GM23338 (cell line): ENCODE data around the gene SOAT2. TPM values are rescaled to one million over a fixed set of nuclear protein-coding genes. Genes with fewer than 3 reads are reported as not detected.

Experiments used
- ATAC-seq: fragments of 200-7000 bp; cut with Tn5 transposase; 3 replicates; pipeline ENCODE4 v1.9.1; 2020
- DNase-seq: peaks from one replicate; pipeline ENCODE4 v3.0.0-alpha.2; 2015; ENCODE audit warnings: low spot score
- H2AFZ ChIP-seq: fragments of 200-600 bp; sonication (generic); 2 replicates; pipeline ENCODE4 v1.8.0; 2016; ENCODE audit warnings: antibody characterized with exemption, mild to moderate bottlenecking, moderate library complexity
- H3F3A ChIP-seq: fragments of 200-600 bp; sonication (generic); replicated peaks from 2 replicates; pipeline ENCODE4 v1.8.0; 2017; ENCODE audit warnings: antibody characterized with exemption, mixed run types, low read depth
- H3K27ac ChIP-seq: fragments of 200-600 bp; sonication (generic); 2 replicates; pipeline ENCODE4 v1.6.1; 2016; ENCODE audit warnings: low read depth
- H3K27me3 ChIP-seq: fragments of 200-600 bp; sonication (generic); 2 replicates; pipeline ENCODE4 v1.8.0; 2016; ENCODE audit warnings: mild to moderate bottlenecking, mixed run types, moderate library complexity; ENCODE audit not compliant: insufficient read depth
- H3K36me3 ChIP-seq: fragments of 200-600 bp; sonication (generic); 2 replicates; pipeline ENCODE4 v1.8.0; 2016; ENCODE audit warnings: mild to moderate bottlenecking; ENCODE audit not compliant: insufficient read depth
- H3K4me1 ChIP-seq: fragments of 200-600 bp; sonication (generic); 2 replicates; pipeline ENCODE4 v1.8.0; 2016; ENCODE audit warnings: mild to moderate bottlenecking, moderate library complexity; ENCODE audit not compliant: insufficient read depth
- H3K4me2 ChIP-seq: fragments of 200-600 bp; sonication (generic); 2 replicates; pipeline ENCODE4 v1.7.1; 2017; ENCODE audit warnings: mixed run types
- H3K4me3 ChIP-seq: fragments of 200-600 bp; sonication (generic); 2 replicates; pipeline ENCODE4 v1.6.1; 2016; ENCODE audit warnings: mixed run types
- H3K79me2 ChIP-seq: fragments of 200-600 bp; sonication (generic); replicated peaks from 2 replicates; pipeline ENCODE4 v1.8.0; 2017; ENCODE audit warnings: mild to moderate bottlenecking; ENCODE audit not compliant: insufficient read depth
- H3K9me2 ChIP-seq: fragments of 200-600 bp; sonication (generic); 2 replicates; pipeline ENCODE4 v1.8.0; 2017; ENCODE audit not compliant: insufficient read depth
- H4K20me1 ChIP-seq: fragments of 200-600 bp; sonication (generic); replicated peaks from 2 replicates; pipeline ENCODE4 v1.8.0; 2017; ENCODE audit warnings: mild to moderate bottlenecking; ENCODE audit not compliant: insufficient read depth
- H3K27ac Mint-ChIP-seq: 2 replicates; pipeline ENCODE4 v1.8.0; 2020; ENCODE audit warnings: inconsistent platforms, mild to moderate bottlenecking, moderate library complexity, mixed read lengths
- H3K27me3 Mint-ChIP-seq: 3 replicates; pipeline ENCODE4 v1.8.0; 2022; ENCODE audit warnings: low read depth, mild to moderate bottlenecking, moderate library complexity, mixed read lengths, inconsistent platforms; ENCODE audit not compliant: insufficient read depth, poor library complexity
- H3K36me3 Mint-ChIP-seq: 3 replicates; pipeline ENCODE4 v1.8.0; 2021; ENCODE audit warnings: low read depth, mild to moderate bottlenecking, inconsistent platforms, moderate library complexity, mixed read lengths
- H3K4me1 Mint-ChIP-seq: 3 replicates; pipeline ENCODE4 v1.8.0; 2020; ENCODE audit warnings: mild to moderate bottlenecking, inconsistent platforms, mixed read lengths
- H3K4me3 Mint-ChIP-seq: 3 replicates; pipeline ENCODE4 v1.8.0; 2021; ENCODE audit warnings: moderate library complexity, mild to moderate bottlenecking, inconsistent platforms, mixed read lengths
- H3K9me3 Mint-ChIP-seq: 3 replicates; pipeline ENCODE4 v1.8.0; 2020; ENCODE audit warnings: moderate library complexity, mild to moderate bottlenecking, inconsistent platforms, mixed read lengths
- CREB1 ChIP-seq: fragments of 250-450 bp; sonication (Bioruptor Pico); IDR thresholded peaks from 2 replicates; pipeline ENCODE4 v1.5.0; 2020; ENCODE audit warnings: low read depth, mild to moderate bottlenecking, moderate library complexity
- CTCF ChIP-seq, 2 experiments: fragments of 200-600 bp in 1 of 2; sonication (generic) in 1 of 2; conservative IDR thresholded peaks; 2 replicates each; pipeline versions ENCODE4 v1.5.1 to v1.6.1; 2016 to 2017; ENCODE audit warnings: antibody characterized with exemption in 2 of 2, low read depth in 2 of 2, mild to moderate bottlenecking in 2 of 2, moderate library complexity in 1 of 2
- ETS1 ChIP-seq: IDR thresholded peaks from 2 replicates; pipeline ENCODE4 v1.6.1; 2016; ENCODE audit warnings: antibody characterized with exemption
- EZH2phosphoT487 ChIP-seq: fragments of 200-600 bp; sonication (generic); IDR thresholded peaks from one replicate; pipeline ENCODE4 v1.8.1; 2018; ENCODE audit warnings: antibody characterized with exemption; ENCODE audit not compliant: unreplicated experiment
- JUNB ChIP-seq: IDR thresholded peaks from one replicate; pipeline ENCODE4 v1.6.1; 2016; ENCODE audit warnings: antibody characterized with exemption; ENCODE audit not compliant: unreplicated experiment
- NANOG ChIP-seq: IDR thresholded peaks from 2 replicates; pipeline ENCODE4 v1.6.1; 2016; ENCODE audit warnings: antibody characterized with exemption, borderline replicate concordance
- POLR2AphosphoS5 ChIP-seq: IDR thresholded peaks from 2 replicates; pipeline ENCODE4 v1.6.1; 2016; ENCODE audit warnings: antibody characterized with exemption, low read depth
- REST ChIP-seq: IDR thresholded peaks from one replicate; pipeline ENCODE4 v1.6.1; 2018; ENCODE audit warnings: antibody characterized with exemption; ENCODE audit not compliant: unreplicated experiment
- STAT1 ChIP-seq: IDR thresholded peaks from one replicate; pipeline ENCODE4 v1.6.1; 2016; ENCODE audit warnings: antibody characterized with exemption; ENCODE audit not compliant: unreplicated experiment
- ZNF114 ChIP-seq: fragments of 250-450 bp; sonication (Bioruptor Pico); IDR thresholded peaks from 2 replicates; pipeline ENCODE4 v1.5.0; 2020; ENCODE audit warnings: mild to moderate bottlenecking, moderate library complexity
- ZNF331 ChIP-seq: fragments of 250-450 bp; sonication (Bioruptor Pico); IDR thresholded peaks from 2 replicates; pipeline ENCODE4 v1.5.0; 2020; ENCODE audit warnings: low read depth, mild to moderate bottlenecking, moderate library complexity
- ZNF462 ChIP-seq: fragments of 250-450 bp; sonication (Bioruptor Pico); IDR thresholded peaks from 2 replicates; pipeline ENCODE4 v1.5.0; 2020; ENCODE audit warnings: mild to moderate bottlenecking, moderate library complexity
- polyA plus RNA-seq: library from polyadenylated mRNA; unstranded; fragments of >200 nt; fragmentation: Nextera tagmentation; extraction: Ambion mirVana; gene quantifications from 2 replicates; pipeline ENCODE4 v1.2.1, GENCODE V29; 2016
- total RNA-seq: library from RNA; depleted of rRNA; stranded (reverse); fragments of >200 nt; shearing (Covaris generic); gene quantifications from 2 replicates; pipeline ENCODE4 v1.2.3, GENCODE V29; 2014

The SOAT2 gene
- total and polyA plus RNA-seq, 2 experiments from 2014 or later: not detected

- Histone ChIP-seq H3K9me2 (no peaks in the 10 kb centered on the region), H3K27me3 (peaks cover 84% of the 10 kb centered on the region), H3K4me2 (no peak overlapping the region), H3K27ac (no peak overlapping the region), H3K4me3 (no peak overlapping the region), H4K20me1 (peaks cover 14% of the 10 kb centered on the region), H3K79me2 (no peaks in the 10 kb centered on the region), H3F3A (no peaks in the 10 kb centered on the region), H3K36me3 (no peaks in the 10 kb centered on the region), H2AFZ (no peak overlapping the region), H3K4me1 (peaks cover 7% of the 10 kb centered on the region)
- Mint-ChIP-seq H3K36me3 (peaks cover 2% of the 10 kb centered on the region; the same call in 1 of the 3 replicates), H3K4me3 (no peak overlapping the region), H3K27ac (no peak overlapping the region), H3K27me3 (peaks cover 81% of the 10 kb centered on the region), H3K9me3 (no peaks in the 10 kb centered on the region), H3K4me1 (peaks cover 24% of the 10 kb centered on the region)
- DNase-seq: no peak
- no peak for ATAC-seq
- no peak for TF ChIP-seq EZH2phosphoT487
- TF ChIP-seq REST: no peak
- no peak for TF ChIP-seq ZNF462 (CRISPR knock-in tag)
- no peak for TF ChIP-seq STAT1
- TF ChIP-seq JUNB: no peak
- TF ChIP-seq POLR2AphosphoS5: no peak
- TF ChIP-seq ZNF331 (CRISPR knock-in tag): no peak
- TF ChIP-seq ETS1: no peak
- no peak for TF ChIP-seq CTCF (conservative IDR thresholded peaks at IDR 0.05; ENCODE audit: low read depth in 2 of 2)
- TF ChIP-seq ZNF114: no peak
- no peak for TF ChIP-seq CREB1
- TF ChIP-seq NANOG: no peak
Measured at GRCh38 chr12:53173085-53173715, 69.9 kb downstream of the SOAT2 start.
